HL-60 (cell line): Measurements from ENCODE around the gene PASD1.

Experiments used
- DNase-seq, 2 experiments: peaks; one replicate each; pipeline ENCODE4 v3.0.0-alpha.2; 2010 to 2020; ENCODE audit warnings: low read depth in 1 of 2, low spot score in 1 of 2
- H3K27ac ChIP-seq: fragments of 250-450 bp; sonication (Bioruptor Pico); replicated peaks from 2 replicates; pipeline ENCODE4 v1.5.1; 2020; ENCODE audit warnings: mild to moderate bottlenecking, moderate library complexity
- H3K27me3 ChIP-seq: fragments of 250-450 bp; sonication (Bioruptor Pico); 2 replicates; pipeline ENCODE4 v1.5.1; 2021; ENCODE audit warnings: mild to moderate bottlenecking, moderate library complexity; ENCODE audit not compliant: insufficient read depth, poor library complexity, severe bottlenecking
- H3K4me3 ChIP-seq: replicated peaks from 2 replicates; pipeline ENCODE4 v1.5.1; 2011; ENCODE audit warnings: mild to moderate bottlenecking, control low read depth, low read length; ENCODE audit not compliant: insufficient read depth
- CTCF ChIP-seq: IDR thresholded peaks from one replicate; pipeline ENCODE4 v1.5.1; 2011; ENCODE audit warnings: low read length, control low read depth, inconsistent platforms; ENCODE audit not compliant: insufficient read depth
- GABPA ChIP-seq: IDR thresholded peaks from 2 replicates; pipeline ENCODE4 v1.6.1; 2012; ENCODE audit warnings: low read depth
- POLR2AphosphoS5 ChIP-seq: IDR thresholded peaks from 2 replicates; pipeline ENCODE4 v1.6.1; 2012; ENCODE audit warnings: low read depth
- SPI1 ChIP-seq: IDR thresholded peaks from 2 replicates; pipeline ENCODE4 v1.6.1; 2012; ENCODE audit warnings: low read depth, mild to moderate bottlenecking, borderline replicate concordance
- TF ChIP-seq, protein P1 (sequence below): IDR thresholded peaks from 2 replicates; pipeline ENCODE4 v1.6.1; 2012; ENCODE audit warnings: low read depth; ENCODE audit not compliant: insufficient replicate concordance

The PASD1 gene

DNA sequence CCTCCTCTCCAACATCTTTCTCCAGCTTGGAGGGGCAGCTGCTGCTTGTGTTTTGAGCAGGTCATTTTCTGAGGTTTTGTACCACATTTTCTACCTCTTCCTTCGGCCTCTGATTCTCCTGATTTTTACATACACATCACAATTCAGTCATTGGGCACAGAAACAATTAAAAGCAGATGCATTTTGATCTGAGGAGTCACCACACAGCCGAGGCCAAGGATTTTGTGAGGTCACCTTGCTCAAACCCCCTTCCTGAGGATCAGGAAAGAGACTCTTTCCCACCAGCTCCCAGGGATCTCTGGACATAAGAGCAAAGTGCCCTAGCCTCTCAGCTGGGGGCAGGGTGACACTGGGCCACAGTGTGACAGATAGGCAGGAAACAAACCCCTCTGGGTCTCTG is 147.0 kb downstream of the PASD1 start:
- DNase-seq: no peak
- no peak for TF ChIP-seq GABPA
- no peak for TF ChIP-seq CTCF
- TF ChIP-seq POLR2AphosphoS5: no peak
- TF ChIP-seq SPI1: no peak
- TF ChIP-seq, protein P1, sequence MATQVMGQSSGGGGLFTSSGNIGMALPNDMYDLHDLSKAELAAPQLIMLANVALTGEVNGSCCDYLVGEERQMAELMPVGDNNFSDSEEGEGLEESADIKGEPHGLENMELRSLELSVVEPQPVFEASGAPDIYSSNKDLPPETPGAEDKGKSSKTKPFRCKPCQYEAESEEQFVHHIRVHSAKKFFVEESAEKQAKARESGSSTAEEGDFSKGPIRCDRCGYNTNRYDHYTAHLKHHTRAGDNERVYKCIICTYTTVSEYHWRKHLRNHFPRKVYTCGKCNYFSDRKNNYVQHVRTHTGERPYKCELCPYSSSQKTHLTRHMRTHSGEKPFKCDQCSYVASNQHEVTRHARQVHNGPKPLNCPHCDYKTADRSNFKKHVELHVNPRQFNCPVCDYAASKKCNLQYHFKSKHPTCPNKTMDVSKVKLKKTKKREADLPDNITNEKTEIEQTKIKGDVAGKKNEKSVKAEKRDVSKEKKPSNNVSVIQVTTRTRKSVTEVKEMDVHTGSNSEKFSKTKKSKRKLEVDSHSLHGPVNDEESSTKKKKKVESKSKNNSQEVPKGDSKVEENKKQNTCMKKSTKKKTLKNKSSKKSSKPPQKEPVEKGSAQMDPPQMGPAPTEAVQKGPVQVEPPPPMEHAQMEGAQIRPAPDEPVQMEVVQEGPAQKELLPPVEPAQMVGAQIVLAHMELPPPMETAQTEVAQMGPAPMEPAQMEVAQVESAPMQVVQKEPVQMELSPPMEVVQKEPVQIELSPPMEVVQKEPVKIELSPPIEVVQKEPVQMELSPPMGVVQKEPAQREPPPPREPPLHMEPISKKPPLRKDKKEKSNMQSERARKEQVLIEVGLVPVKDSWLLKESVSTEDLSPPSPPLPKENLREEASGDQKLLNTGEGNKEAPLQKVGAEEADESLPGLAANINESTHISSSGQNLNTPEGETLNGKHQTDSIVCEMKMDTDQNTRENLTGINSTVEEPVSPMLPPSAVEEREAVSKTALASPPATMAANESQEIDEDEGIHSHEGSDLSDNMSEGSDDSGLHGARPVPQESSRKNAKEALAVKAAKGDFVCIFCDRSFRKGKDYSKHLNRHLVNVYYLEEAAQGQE: no peak
- Histone ChIP-seq H3K27me3 (no peaks in the 10 kb centered on the region), H3K4me3 (no peak overlapping the region), H3K27ac (no peak overlapping the region)

GRCh38 chrX:151711154-151711553 is 147.7 kb downstream of the PASD1 start:
- H3K4me3 ChIP-seq: no peak overlapping the region
- H3K27ac ChIP-seq: no peak overlapping the region
- no peak for TF ChIP-seq SPI1
- H3K27me3 ChIP-seq: no peaks in the 10 kb centered on the region
- no peak for DNase-seq

- DNase-seq: no peak
- TF ChIP-seq CTCF (no peak), POLR2AphosphoS5 (no peak), SPI1 (no peak), GABPA (no peak)
- TF ChIP-seq, protein P1: no peak
- no peaks in the 10 kb centered on the region for H3K27me3 ChIP-seq
- H3K27ac ChIP-seq: no peak overlapping the region
- H3K4me3 ChIP-seq: no peak overlapping the region
Measured at GRCh38 chrX:151711787-151712186, 148.3 kb downstream of the PASD1 start.

DNA sequence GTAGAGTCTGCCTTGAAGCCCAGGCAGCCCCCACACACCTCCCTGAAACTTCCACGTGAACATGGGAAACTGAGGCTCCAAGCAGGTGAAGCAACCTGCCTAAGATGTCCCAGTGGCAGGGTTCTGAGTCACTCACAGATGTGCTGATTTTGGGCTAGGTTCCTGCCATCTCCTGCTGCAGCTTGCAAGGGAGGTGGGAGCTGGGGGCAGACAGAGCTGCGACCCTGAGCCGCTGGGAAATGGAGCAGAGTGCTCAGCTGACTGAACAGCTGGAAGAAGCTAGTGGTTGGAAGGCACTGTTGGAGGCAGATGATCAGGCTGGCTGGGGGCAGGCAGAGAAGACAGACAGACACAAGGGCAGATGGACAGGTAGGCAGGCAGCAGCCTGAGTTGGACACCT is 148.8 kb downstream of the PASD1 start:
- no peak overlapping the region for H3K4me3 ChIP-seq
- TF ChIP-seq, protein P1: no peak
- TF ChIP-seq GABPA: no peak
- TF ChIP-seq POLR2AphosphoS5: no peak
- TF ChIP-seq CTCF: no peak
- TF ChIP-seq SPI1: no peak
- DNase-seq: no peak
- no peaks in the 10 kb centered on the region for H3K27me3 ChIP-seq
- no peak overlapping the region for H3K27ac ChIP-seq
